Measurements from ENCODE around the gene HIVEP3.

DNA sequence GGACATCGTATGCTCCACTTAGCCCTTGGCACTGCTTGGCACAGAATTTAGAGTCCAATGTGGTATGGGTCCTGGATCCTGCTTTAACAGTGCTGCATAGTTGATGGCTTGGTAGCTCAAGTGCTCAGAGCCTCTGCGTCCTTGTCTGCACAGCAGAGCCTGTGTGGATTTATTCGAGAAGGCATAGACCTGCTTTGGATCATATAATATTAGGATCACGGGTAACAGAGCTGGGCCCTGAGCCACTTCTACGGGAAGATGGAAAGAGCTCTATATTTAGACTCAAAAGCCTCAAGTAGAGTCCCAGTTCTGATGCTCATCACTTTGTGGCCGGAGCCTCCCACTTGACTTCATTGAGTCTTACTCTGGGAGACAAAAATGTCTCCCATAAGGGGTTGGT lies 269.9 kb downstream of the HIVEP3 start:
- TF ChIP-seq, protein P1, sequence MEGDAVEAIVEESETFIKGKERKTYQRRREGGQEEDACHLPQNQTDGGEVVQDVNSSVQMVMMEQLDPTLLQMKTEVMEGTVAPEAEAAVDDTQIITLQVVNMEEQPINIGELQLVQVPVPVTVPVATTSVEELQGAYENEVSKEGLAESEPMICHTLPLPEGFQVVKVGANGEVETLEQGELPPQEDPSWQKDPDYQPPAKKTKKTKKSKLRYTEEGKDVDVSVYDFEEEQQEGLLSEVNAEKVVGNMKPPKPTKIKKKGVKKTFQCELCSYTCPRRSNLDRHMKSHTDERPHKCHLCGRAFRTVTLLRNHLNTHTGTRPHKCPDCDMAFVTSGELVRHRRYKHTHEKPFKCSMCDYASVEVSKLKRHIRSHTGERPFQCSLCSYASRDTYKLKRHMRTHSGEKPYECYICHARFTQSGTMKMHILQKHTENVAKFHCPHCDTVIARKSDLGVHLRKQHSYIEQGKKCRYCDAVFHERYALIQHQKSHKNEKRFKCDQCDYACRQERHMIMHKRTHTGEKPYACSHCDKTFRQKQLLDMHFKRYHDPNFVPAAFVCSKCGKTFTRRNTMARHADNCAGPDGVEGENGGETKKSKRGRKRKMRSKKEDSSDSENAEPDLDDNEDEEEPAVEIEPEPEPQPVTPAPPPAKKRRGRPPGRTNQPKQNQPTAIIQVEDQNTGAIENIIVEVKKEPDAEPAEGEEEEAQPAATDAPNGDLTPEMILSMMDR (IDR thresholded peaks at IDR 0.05), result no peak
- no peak for TF ChIP-seq CHD2 (IDR thresholded peaks at IDR 0.05; ENCODE audit: low read length, partially characterized antibody)
- no peak for TF ChIP-seq USF2 (IDR thresholded peaks at IDR 0.05; ENCODE audit: borderline replicate concordance, low read depth, low read length)
- TF ChIP-seq FOXJ3 (CRISPR knock-in tag; IDR thresholded peaks at IDR 0.05), result no peak
- no peak for TF ChIP-seq RCOR1 (IDR thresholded peaks at IDR 0.05; ENCODE audit: low read length)
- TF ChIP-seq RAD21 (IDR thresholded peaks at IDR 0.05; ENCODE audit: low read length), result no peak
- TF ChIP-seq EP300 (IDR thresholded peaks at IDR 0.05; ENCODE audit: borderline replicate concordance in 1 of 2, low read depth in 1 of 2, low read length in 1 of 2), result no peak
- no peak for TF ChIP-seq NFIC (IDR thresholded peaks at IDR 0.05; ENCODE audit: borderline replicate concordance)
- TF ChIP-seq EZH2phosphoT487 (IDR thresholded peaks at IDR 0.05; ENCODE audit: borderline replicate concordance, low read depth), result no peak
- TF ChIP-seq SIN3A (IDR thresholded peaks at IDR 0.05; ENCODE audit: borderline replicate concordance, low read depth, low read length), result no peak
- TF ChIP-seq JUND (IDR thresholded peaks at IDR 0.05), result no peak
- TF ChIP-seq ZBTB33 (IDR thresholded peaks at IDR 0.05; ENCODE audit: borderline replicate concordance, low read depth), result no peak
- TF ChIP-seq, protein P2, sequence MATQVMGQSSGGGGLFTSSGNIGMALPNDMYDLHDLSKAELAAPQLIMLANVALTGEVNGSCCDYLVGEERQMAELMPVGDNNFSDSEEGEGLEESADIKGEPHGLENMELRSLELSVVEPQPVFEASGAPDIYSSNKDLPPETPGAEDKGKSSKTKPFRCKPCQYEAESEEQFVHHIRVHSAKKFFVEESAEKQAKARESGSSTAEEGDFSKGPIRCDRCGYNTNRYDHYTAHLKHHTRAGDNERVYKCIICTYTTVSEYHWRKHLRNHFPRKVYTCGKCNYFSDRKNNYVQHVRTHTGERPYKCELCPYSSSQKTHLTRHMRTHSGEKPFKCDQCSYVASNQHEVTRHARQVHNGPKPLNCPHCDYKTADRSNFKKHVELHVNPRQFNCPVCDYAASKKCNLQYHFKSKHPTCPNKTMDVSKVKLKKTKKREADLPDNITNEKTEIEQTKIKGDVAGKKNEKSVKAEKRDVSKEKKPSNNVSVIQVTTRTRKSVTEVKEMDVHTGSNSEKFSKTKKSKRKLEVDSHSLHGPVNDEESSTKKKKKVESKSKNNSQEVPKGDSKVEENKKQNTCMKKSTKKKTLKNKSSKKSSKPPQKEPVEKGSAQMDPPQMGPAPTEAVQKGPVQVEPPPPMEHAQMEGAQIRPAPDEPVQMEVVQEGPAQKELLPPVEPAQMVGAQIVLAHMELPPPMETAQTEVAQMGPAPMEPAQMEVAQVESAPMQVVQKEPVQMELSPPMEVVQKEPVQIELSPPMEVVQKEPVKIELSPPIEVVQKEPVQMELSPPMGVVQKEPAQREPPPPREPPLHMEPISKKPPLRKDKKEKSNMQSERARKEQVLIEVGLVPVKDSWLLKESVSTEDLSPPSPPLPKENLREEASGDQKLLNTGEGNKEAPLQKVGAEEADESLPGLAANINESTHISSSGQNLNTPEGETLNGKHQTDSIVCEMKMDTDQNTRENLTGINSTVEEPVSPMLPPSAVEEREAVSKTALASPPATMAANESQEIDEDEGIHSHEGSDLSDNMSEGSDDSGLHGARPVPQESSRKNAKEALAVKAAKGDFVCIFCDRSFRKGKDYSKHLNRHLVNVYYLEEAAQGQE (IDR thresholded peaks at IDR 0.05; ENCODE audit: low read depth, low read length), result no peak
- TF ChIP-seq YY1 (IDR thresholded peaks at IDR 0.05; ENCODE audit: low read depth), result no peak
